IMR-90 (cell line): Measurements from ENCODE around the gene CACNA2D4. TPM values are rescaled to one million over a fixed set of nuclear protein-coding genes. Genes with fewer than 3 reads are reported as not detected.

Source experiments
- ATAC-seq: fragments of 200-7000 bp; cut with Tn5 transposase; 2 replicates; pipeline ENCODE4 v1.9.1; 2020; ENCODE audit warnings: low read depth, mild to moderate bottlenecking, moderate library complexity
- BruUV-seq: library from RNA; stranded (reverse); fragments of 400-500 nt; replicated peaks from 2 replicates; lab custom pipeline; 2021; lab: Mats Ljungman, UMichigan
- CTCF ChIA-PET: fragments of 300-600 bp; formaldehyde crosslinking; extraction: SDS; loops from one replicate; lab custom pipeline; 2021; ENCODE audit warnings: antibody characterized with exemption; lab: Yijun Ruan, JAX
- POLR2A ChIA-PET: fragments of 300-600 bp; sonication (Branson Sonifier 250); formaldehyde crosslinking; loops from one replicate; lab custom pipeline; 2022; ENCODE audit warnings: antibody characterized with exemption; ENCODE audit not compliant: unreplicated experiment; lab: Charles Lee
- DNase-seq: peaks from one replicate; pipeline ENCODE4 v3.0.0; 2013
- H2AFZ ChIP-seq: replicated peaks from 2 replicates; pipeline ENCODE3; 2013; ENCODE audit warnings: low read length, mild to moderate bottlenecking; ENCODE audit not compliant: poor library complexity
- H2AK5ac ChIP-seq: 2 replicates; pipeline ENCODE4 v1.6.1; 2013; ENCODE audit warnings: low read depth, low read length, inconsistent platforms
- H2AK9ac ChIP-seq: replicated peaks from 2 replicates; pipeline ENCODE3; 2013; ENCODE audit warnings: mild to moderate bottlenecking, low read depth, low read length, moderate library complexity; ENCODE audit not compliant: poor library complexity
- H2BK120ac ChIP-seq: 2 replicates; pipeline ENCODE4 v1.6.1; 2013; ENCODE audit warnings: low read depth, low read length, inconsistent platforms
- H2BK15ac ChIP-seq: 3 replicates; pipeline ENCODE4 v1.6.1; 2013; ENCODE audit warnings: low read depth, low read length, inconsistent platforms
- H2BK20ac ChIP-seq: 2 replicates; pipeline ENCODE4 v1.6.1; 2013; ENCODE audit warnings: low read depth, mild to moderate bottlenecking, inconsistent platforms, low read length, moderate library complexity
- H2BK5ac ChIP-seq: 2 replicates; pipeline ENCODE4 v1.6.1; 2013; ENCODE audit warnings: mild to moderate bottlenecking, low read depth, low read length, inconsistent platforms; ENCODE audit not compliant: poor library complexity, severe bottlenecking
- H3K14ac ChIP-seq: replicated peaks from 2 replicates; pipeline ENCODE4 v1.6.1; 2013; ENCODE audit warnings: low read depth, low read length, inconsistent platforms
- H3K18ac ChIP-seq: 2 replicates; pipeline ENCODE4 v1.6.1; 2013; ENCODE audit warnings: low read depth, low read length, control low read depth
- H3K23ac ChIP-seq: 2 replicates; pipeline ENCODE4 v1.6.1; 2013; ENCODE audit warnings: low read depth, low read length, inconsistent platforms
- H3K27ac ChIP-seq: 2 replicates; pipeline ENCODE4 v1.5.1; 2013; ENCODE audit warnings: mild to moderate bottlenecking, control low read depth, low read length; ENCODE audit not compliant: insufficient read depth
- H3K27me3 ChIP-seq: 2 replicates; pipeline ENCODE4 v1.6.1; 2013; ENCODE audit warnings: low read length; ENCODE audit not compliant: control insufficient read depth, insufficient read depth
- H3K36me3 ChIP-seq: 2 replicates; pipeline ENCODE4 v1.6.1; 2013; ENCODE audit warnings: low read length, mixed read lengths; ENCODE audit not compliant: control insufficient read depth, insufficient read depth
- H3K4ac ChIP-seq: 2 replicates; pipeline ENCODE4 v1.6.1; 2013; ENCODE audit warnings: low read depth, low read length, inconsistent platforms
- H3K4me1 ChIP-seq: 2 replicates; pipeline ENCODE4 v1.6.1; 2013; ENCODE audit warnings: low read length, mixed read lengths; ENCODE audit not compliant: control insufficient read depth, insufficient read depth
- H3K4me2 ChIP-seq: 2 replicates; pipeline ENCODE4 v1.6.1; 2013; ENCODE audit warnings: low read depth, mild to moderate bottlenecking, control low read depth, low read length, moderate library complexity
- H3K4me3 ChIP-seq: 2 replicates; pipeline ENCODE4 v1.5.1; 2013; ENCODE audit warnings: low read depth, mild to moderate bottlenecking, control low read depth, low read length, moderate library complexity; ENCODE audit not compliant: insufficient read depth
- H3K56ac ChIP-seq: 2 replicates; pipeline ENCODE4 v1.6.1; 2013; ENCODE audit warnings: low read length, inconsistent platforms; ENCODE audit not compliant: insufficient read depth; ENCODE audit errors: extremely low read depth
- H3K79me1 ChIP-seq, 2 experiments: 2 replicates each; pipeline ENCODE4 v1.6.1; 2013; ENCODE audit warnings: low read length in 2 of 2, inconsistent platforms in 1 of 2, low read depth in 1 of 2
- H3K9ac ChIP-seq: 2 replicates; pipeline ENCODE4 v1.6.1; 2013; ENCODE audit warnings: low read depth, low read length, control low read depth
- H3K9me1 ChIP-seq: 2 replicates; pipeline ENCODE4 v1.6.1; 2013; ENCODE audit warnings: low read length, inconsistent platforms; ENCODE audit not compliant: insufficient read depth
- H3K9me3 ChIP-seq: 2 replicates; pipeline ENCODE4 v1.6.1; 2013; ENCODE audit warnings: low read length; ENCODE audit not compliant: control insufficient read depth, insufficient read depth
- H4K20me1 ChIP-seq: 2 replicates; pipeline ENCODE4 v1.6.1; 2013; ENCODE audit warnings: low read length, inconsistent platforms; ENCODE audit not compliant: insufficient read depth
- H4K5ac ChIP-seq: 2 replicates; pipeline ENCODE4 v1.6.1; 2013; ENCODE audit warnings: mild to moderate bottlenecking, low read depth, low read length, control low read depth
- H4K8ac ChIP-seq, 2 experiments: 2 replicates each; pipeline ENCODE4 v1.6.1; 2013; ENCODE audit warnings: low read depth in 2 of 2, low read length in 2 of 2, control low read depth in 1 of 2, inconsistent platforms in 1 of 2
- H4K91ac ChIP-seq: 2 replicates; pipeline ENCODE4 v1.6.1; 2013; ENCODE audit warnings: low read depth, low read length, inconsistent platforms; ENCODE audit not compliant: insufficient read depth
- BHLHE40 ChIP-seq: fragments of 150-350 bp; IDR thresholded peaks from 2 replicates; pipeline ENCODE4 v1.6.1; 2016; ENCODE audit warnings: mild to moderate bottlenecking, low read depth, low read length
- CHD1 ChIP-seq: IDR thresholded peaks from 2 replicates; pipeline ENCODE4 v1.6.1; 2012; ENCODE audit warnings: low read depth, low read length, improper control_type of control experiment
- CTCF ChIP-seq: conservative IDR thresholded peaks from 2 replicates; pipeline ENCODE4 v1.5.1; 2012; ENCODE audit warnings: mild to moderate bottlenecking, low read depth, low read length, improper control_type of control experiment
- FOS ChIP-seq: fragments of 150-350 bp; IDR thresholded peaks from 2 replicates; pipeline ENCODE4 v1.6.1; 2016; ENCODE audit warnings: low read depth, low read length
- MAZ ChIP-seq: IDR thresholded peaks from 2 replicates; pipeline ENCODE4 v1.6.1; 2012; ENCODE audit warnings: low read depth, mild to moderate bottlenecking, low read length, improper control_type of control experiment, moderate library complexity, borderline replicate concordance
- NFE2L2 ChIP-seq: fragments of 150-350 bp; IDR thresholded peaks from 2 replicates; pipeline ENCODE4 v1.6.1; 2016; ENCODE audit warnings: low read depth, mild to moderate bottlenecking, low read length
- RAD21 ChIP-seq: IDR thresholded peaks from 2 replicates; pipeline ENCODE4 v1.6.1; 2012; ENCODE audit warnings: low read length, improper control_type of control experiment
- RCOR1 ChIP-seq: IDR thresholded peaks from 2 replicates; pipeline ENCODE4 v1.6.1; 2012; ENCODE audit warnings: mild to moderate bottlenecking, low read length, improper control_type of control experiment; ENCODE audit not compliant: insufficient replicate concordance
- RFX5 ChIP-seq: IDR thresholded peaks from 2 replicates; pipeline ENCODE4 v1.8.0; 2012; ENCODE audit warnings: low read depth, mild to moderate bottlenecking, low read length, moderate library complexity
- SMC3 ChIP-seq: fragments of 150-350 bp; IDR thresholded peaks from 2 replicates; pipeline ENCODE4 v1.6.1; 2016; ENCODE audit warnings: low read depth, mild to moderate bottlenecking, antibody characterized with exemption, low read length, moderate library complexity
- WGBS, 2 experiments: methylation state at CpG; one replicate each; pipeline versions ENCODE4 v1.1.5 to v1.1.7; 2013; ENCODE audit warnings: missing lambda C conversion rate in 2 of 2; ENCODE audit not compliant: insufficient read length in 1 of 2; ENCODE audit errors: extremely low coverage in 2 of 2; 5-methylcytosine and 5-hydroxymethylcytosine counted together
- dilution Hi-C: fragments of 300-500 bp; cut with HindIII; formaldehyde crosslinking; loops from one replicate; pipeline ENCODE4 v1.14.3; 2018; ENCODE audit warnings: low sequenced_read_pairs; ENCODE audit not compliant: unreplicated experiment
- in situ Hi-C: fragments of 300-500 bp; cut with MboI; formaldehyde crosslinking; loops from 3 replicates; pipeline ENCODE4 v1.14.3; 2019; ENCODE audit warnings: low sequenced_read_pairs, inconsistent platforms, mixed read lengths
- intact Hi-C: fragments of 100-400 bp; cut with micrococcal nuclease; formaldehyde crosslinking; loops from 2 replicates; pipeline ENCODE4 v1.10.0; 2022
- polyA plus RNA-seq, 3 experiments: library from polyadenylated mRNA; depleted of rRNA; stranded (reverse); fragments of >200 nt; gene quantifications; 2 replicates each; pipeline ENCODE4 v1.2.3, GENCODE V29; 2012; ENCODE audit warnings: low replicate concordance in 1 of 3
- total RNA-seq: library from RNA; depleted of rRNA; stranded (reverse); fragments of >200 nt; gene quantifications from 2 replicates; pipeline ENCODE4 v1.2.3, GENCODE V29; 2012

Gene CACNA2D4
- total and polyA plus RNA-seq, 2 of the 4 experiments (the other 2 are of a cell fraction): 0.18 to 0.22 TPM

GRCh38 chr12:1810201-1810930 is 108.1 kb downstream of the CACNA2D4 start:
- Histone ChIP-seq H3K4me2 (no peak overlapping the region), H2BK20ac (no peak overlapping the region), H3K9me1 (peaks cover 7% of the 10 kb centered on the region; the same call in 1 of the 2 replicates), H4K8ac (no peak overlapping the region), H2AFZ (peak overlapping the region; percentile 55), H3K56ac (no peak overlapping the region), H3K4me1 (no peaks in the 10 kb centered on the region; the same call in 1 of the 2 replicates), H2AK9ac (peak overlapping the region; percentile 26), H3K79me1 (no peaks in the 10 kb centered on the region), H3K9ac (no peak overlapping the region), H3K14ac (no peak overlapping the region; the same call in 1 of the 2 replicates), H3K4me3 (no peak overlapping the region), H3K18ac (no peak overlapping the region), H3K23ac (no peak overlapping the region; the same call in 1 of the 2 replicates), H4K20me1 (no peaks in the 10 kb centered on the region), H3K27me3 (peaks cover 12% of the 10 kb centered on the region), H3K9me3 (no peaks in the 10 kb centered on the region), H4K91ac (no peak overlapping the region), H3K4ac (no peak overlapping the region), H3K36me3 (no peaks in the 10 kb centered on the region), H2BK15ac (no peak overlapping the region), H4K5ac (no peak overlapping the region), H2AK5ac (peak overlapping the region; percentile 63; the same call in 1 of the 2 replicates), H2BK120ac (no peak overlapping the region), H3K27ac (no peak overlapping the region), H2BK5ac (no peak overlapping the region)
- intact Hi-C loops: no loop called here
- no TSS peak for BruUV-seq
- dilution Hi-C loops: no loop called here
- 82% methylated on average over 6 of the region's 21 CpGs; no CpG with 5 or more reads in 1 of the 2 experiments for WGBS, 2 experiments
- peak; percentile 14 for DNase-seq
- TF ChIP-seq RCOR1: no peak
- no peak for TF ChIP-seq CHD1
- no peak for TF ChIP-seq FOS
- TF ChIP-seq BHLHE40: no peak
- TF ChIP-seq NFE2L2: no peak
- TF ChIP-seq RAD21: no peak
- TF ChIP-seq RFX5: no peak
- TF ChIP-seq CTCF: no peak
- no peak for TF ChIP-seq SMC3
- TF ChIP-seq MAZ: no peak
- CTCF ChIA-PET: no interaction called here
- no peak for ATAC-seq
- POLR2A ChIA-PET: no interaction called here
- in situ Hi-C loops: loop anchor here (25.0 kb wide), 1 partner anchor 477 kb away; no protein-coding TSS in a partner anchor
